ENCODE measurements around the gene HSD17B10.

The HSD17B10 gene

GRCh38 chrX:53437206-53437605 is 3.0 kb upstream of the HSD17B10 start:
- TF ChIP-seq, protein P1, sequence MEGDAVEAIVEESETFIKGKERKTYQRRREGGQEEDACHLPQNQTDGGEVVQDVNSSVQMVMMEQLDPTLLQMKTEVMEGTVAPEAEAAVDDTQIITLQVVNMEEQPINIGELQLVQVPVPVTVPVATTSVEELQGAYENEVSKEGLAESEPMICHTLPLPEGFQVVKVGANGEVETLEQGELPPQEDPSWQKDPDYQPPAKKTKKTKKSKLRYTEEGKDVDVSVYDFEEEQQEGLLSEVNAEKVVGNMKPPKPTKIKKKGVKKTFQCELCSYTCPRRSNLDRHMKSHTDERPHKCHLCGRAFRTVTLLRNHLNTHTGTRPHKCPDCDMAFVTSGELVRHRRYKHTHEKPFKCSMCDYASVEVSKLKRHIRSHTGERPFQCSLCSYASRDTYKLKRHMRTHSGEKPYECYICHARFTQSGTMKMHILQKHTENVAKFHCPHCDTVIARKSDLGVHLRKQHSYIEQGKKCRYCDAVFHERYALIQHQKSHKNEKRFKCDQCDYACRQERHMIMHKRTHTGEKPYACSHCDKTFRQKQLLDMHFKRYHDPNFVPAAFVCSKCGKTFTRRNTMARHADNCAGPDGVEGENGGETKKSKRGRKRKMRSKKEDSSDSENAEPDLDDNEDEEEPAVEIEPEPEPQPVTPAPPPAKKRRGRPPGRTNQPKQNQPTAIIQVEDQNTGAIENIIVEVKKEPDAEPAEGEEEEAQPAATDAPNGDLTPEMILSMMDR (IDR thresholded peaks at IDR 0.05; ENCODE audit: low read depth, low read length) = no peak
- no peak for DNase-seq (ENCODE audit: extremely low read depth, low read depth)

- TF ChIP-seq, protein P1 (IDR thresholded peaks at IDR 0.05; ENCODE audit: low read depth, low read length) = peak; percentile 93
- DNase-seq (ENCODE audit: extremely low read depth, low read depth) = peak; percentile 38
These were observed 1.8 kb upstream of the HSD17B10 start for GRCh38 chrX:53435997-53436396.

GRCh38 chrX:53430231-53430630 is 3.9 kb downstream of the HSD17B10 start:
- DNase-seq (ENCODE audit: extremely low read depth, low read depth) = no peak
- TF ChIP-seq, protein P1 (IDR thresholded peaks at IDR 0.05; ENCODE audit: low read depth, low read length) = no peak

DNA sequence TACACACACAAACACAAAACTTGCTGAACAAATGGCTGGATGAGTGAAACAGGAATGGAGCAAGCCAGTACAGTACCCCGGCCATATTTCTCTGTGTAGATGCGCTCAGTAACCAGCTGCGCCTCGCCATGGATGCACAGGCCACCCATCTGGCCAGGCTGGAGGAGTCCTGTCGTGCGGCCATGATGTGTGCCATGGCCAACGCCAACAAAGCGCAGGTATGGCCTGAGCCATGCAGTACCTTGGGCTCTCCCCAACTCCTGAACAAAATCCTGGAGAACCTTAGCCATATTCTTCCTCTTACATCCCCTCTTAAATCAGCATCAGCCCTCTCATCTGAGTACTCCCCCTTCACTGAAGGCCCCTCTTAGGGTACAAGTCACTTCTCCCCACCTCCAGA is 4.4 kb downstream of the HSD17B10 start:
- TF ChIP-seq, protein P1 (IDR thresholded peaks at IDR 0.05; ENCODE audit: low read depth, low read length) = no peak
- no peak for DNase-seq (ENCODE audit: extremely low read depth, low read depth)

DNA sequence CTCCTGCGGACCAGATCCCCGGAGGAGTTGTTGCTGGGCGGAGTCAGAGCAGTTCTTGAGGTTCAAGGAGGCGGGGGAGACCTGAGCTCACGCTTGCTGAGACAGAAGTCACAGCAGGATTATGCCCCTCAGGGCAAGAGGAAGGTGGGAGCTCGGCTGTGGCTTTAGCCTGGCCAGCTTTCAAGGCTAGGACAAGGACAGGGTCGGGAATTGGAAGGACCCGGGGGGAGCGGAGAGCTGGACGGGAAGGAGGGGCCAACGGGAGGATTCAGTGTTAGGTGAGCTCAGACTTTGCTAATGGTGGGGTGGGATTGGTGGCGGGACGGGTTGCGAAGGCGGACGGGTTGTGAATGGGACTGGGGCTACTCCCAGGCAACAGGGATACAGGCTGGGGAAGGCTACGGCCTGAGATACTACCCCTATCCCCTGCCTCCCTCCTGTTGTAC is 11.3 kb downstream of the HSD17B10 start, which contains the start of gene RIBC1:
RIBC1 (plus strand) TSS at position 13 of the 446 bp plus-strand sequence. CDS start 3,404 bp downstream, outside the sequence.
- TF ChIP-seq, protein P1 (IDR thresholded peaks at IDR 0.05; ENCODE audit: low read depth, low read length) = no peak
- no peak for DNase-seq (ENCODE audit: extremely low read depth, low read depth)

GRCh38 chrX:53422086-53422860 is 11.9 kb downstream of the HSD17B10 start, which contains the start of gene SMC1A:
Gene SMC1A (minus strand): TSS chrX:53422654. CDS start chrX:53422600, 54 bp downstream.
- DNase-seq (ENCODE audit: extremely low read depth, low read depth) = peak; percentile 98
- TF ChIP-seq, protein P1 (IDR thresholded peaks at IDR 0.05; ENCODE audit: low read depth, low read length) = no peak

- TF ChIP-seq, protein P1 (IDR thresholded peaks at IDR 0.05; ENCODE audit: low read depth, low read length) = no peak
These were observed 12.4 kb downstream of the HSD17B10 start for GRCh38 chrX:53421772-53422085.

More at GRCh38 chrX:53421772-53422085, 12.4 kb downstream of the HSD17B10 start:
- no peak for DNase-seq (ENCODE audit: extremely low read depth, low read depth)

Measured in AG09319 (cell line).